A549 treated with CpdA at 1 μM for 4 hours (cell line): ENCODE data around the gene IL10RB. TPM values are rescaled to one million over a fixed set of nuclear protein-coding genes. Genes with fewer than 3 reads are reported as not detected.

ENCODE experiments used
- total RNA-seq: library from RNA; stranded (reverse); fragments of 200-300 nt; extraction: Qiagen RNA extraction; gene quantifications from 5 replicates; pipeline ENCODE4 v1.2.3, GENCODE V29; 2022; ENCODE audit warnings: low read depth

IL10RB gene
- total RNA-seq: 15.9 to 21.8 TPM (median 19.6 TPM) in 5 replicates

GRCh38 chr21:33266050-33266788 lies at the start of gene IL10RB:
TSS of gene IL10RB (plus strand) at chr21:33266367. CDS start at chr21:33266466, 99 bp downstream.

GRCh38 chr21:33229784-33230544 lies 36.2 kb upstream of the IL10RB start, which contains the start of gene IFNAR2:
TSS of gene IFNAR2 (plus strand) at chr21:33229938. CDS start at chr21:33241923, 11,985 bp downstream.

GRCh38 chr21:33324291-33325221 lies 58.4 kb downstream of the IL10RB start, which contains the start of gene IFNAR1:
TSS of gene IFNAR1 (plus strand) at chr21:33324970. CDS start at chr21:33325056, 86 bp downstream.

Other genes with a start within 250 kb of the IL10RB start
- gene OLIG2, start 240.4 kb upstream of the IL10RB start, total RNA-seq: not detected in 5 replicates
- gene OLIG1, start 196.2 kb upstream of the IL10RB start, total RNA-seq: 0.08 TPM in 1 of 5 replicates, not detected in the others
- gene IFNAR2, start 36.4 kb upstream of the IL10RB start, total RNA-seq: 13.9 to 19.8 TPM (median 16.9 TPM) in 5 replicates
- 14.5 to 32.2 TPM (median 16.5 TPM) in 5 replicates for gene IFNAR1, start 58.6 kb downstream of the IL10RB start, total RNA-seq
- 50.7 to 63.2 TPM (median 57.1 TPM) in 5 replicates for gene IFNGR2, start 137.0 kb downstream of the IL10RB start, total RNA-seq
- 11.9 to 12.8 TPM (median 12.7 TPM) in 5 replicates for gene TMEM50B, start 213.6 kb downstream of the IL10RB start, total RNA-seq
- 0.10 to 0.61 TPM (median 0.43 TPM) in 5 replicates for gene DNAJC28, start 225.3 kb downstream of the IL10RB start, total RNA-seq